Lung microvascular endothelial cell (primary cell): ENCODE measurements around the gene STAG1. TPM values are rescaled to one million over a fixed set of nuclear protein-coding genes. Genes with fewer than 3 reads are reported as not detected.
"Not testable (repeated sequence)": the region's sequence is repeated elsewhere in the genome, so short reads cannot be mapped to it uniquely, and the experiment has no call there.

Source experiments
- DNase-seq, 2 donors: peaks; one replicate each; pipeline versions ENCODE4 v3.0.0 to v3.0.0-alpha.2; 2010; ENCODE audit warnings: low read depth in 2 of 2
- total RNA-seq: library from RNA; depleted of rRNA; stranded (reverse); fragments of >200 nt; gene quantifications from 2 replicates; pipeline ENCODE4 v1.2.1, GENCODE V29; 2014

STAG1 gene
- total RNA-seq, 1 donor from 2014 or later = 25.4 TPM

GRCh38 chr3:136514533-136514932, 237.6 kb downstream of the STAG1 start:
- not testable (repeated sequence) for DNase-seq

DNA sequence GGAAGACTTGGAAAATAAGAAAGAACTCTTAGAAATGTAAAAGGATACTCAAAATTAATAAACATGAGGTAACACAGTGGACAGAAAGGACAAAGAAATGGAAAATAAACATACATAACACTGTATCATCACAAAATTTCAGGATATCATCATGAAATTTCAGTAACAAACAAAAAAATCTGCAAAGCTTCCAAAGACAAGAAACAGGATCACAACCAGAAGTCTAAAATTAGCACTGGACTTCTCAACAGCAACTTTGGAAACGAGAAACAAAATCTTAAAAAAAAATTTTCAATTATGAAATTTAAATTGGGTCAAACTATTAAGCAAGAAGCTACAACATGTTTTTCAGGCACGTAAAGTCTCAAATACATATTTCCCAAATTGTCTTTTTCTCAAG, 238.8 kb downstream of the STAG1 start:
- no peak for DNase-seq

- no peak for DNase-seq
Observed at GRCh38 chr3:136512381-136512780, 239.8 kb downstream of the STAG1 start.

GRCh38 chr3:136505676-136506075, 246.5 kb downstream of the STAG1 start:
- DNase-seq = no peak

DNA sequence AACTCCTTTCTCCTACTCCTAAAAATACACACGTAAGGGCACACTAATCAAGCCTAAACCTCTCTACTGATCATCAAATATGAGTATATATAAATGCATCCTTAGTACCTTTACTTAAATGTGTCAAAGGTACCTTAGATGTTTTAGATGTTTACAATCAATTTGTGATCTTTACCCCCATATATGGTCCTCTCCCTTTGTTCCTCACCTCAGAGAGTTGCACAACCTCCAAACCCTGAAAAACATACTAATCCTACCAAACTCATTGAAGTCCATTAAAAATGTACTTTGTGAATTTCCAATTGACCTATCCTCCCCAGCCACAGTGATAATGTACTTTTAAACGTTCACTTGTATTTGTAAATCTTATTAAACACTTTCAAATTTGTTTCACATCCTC, 249.1 kb downstream of the STAG1 start:
- DNase-seq = no peak

- no peak for DNase-seq
Observed at GRCh38 chr3:136498919-136499447, 253.2 kb downstream of the STAG1 start.

GRCh38 chr3:136495213-136495612, 257.0 kb downstream of the STAG1 start:
- DNase-seq = no peak

GRCh38 chr3:136490646-136491405, 261.4 kb downstream of the STAG1 start:
- no peak for DNase-seq

GRCh38 chr3:136485777-136486176, 266.4 kb downstream of the STAG1 start:
- DNase-seq = no peak

DNA sequence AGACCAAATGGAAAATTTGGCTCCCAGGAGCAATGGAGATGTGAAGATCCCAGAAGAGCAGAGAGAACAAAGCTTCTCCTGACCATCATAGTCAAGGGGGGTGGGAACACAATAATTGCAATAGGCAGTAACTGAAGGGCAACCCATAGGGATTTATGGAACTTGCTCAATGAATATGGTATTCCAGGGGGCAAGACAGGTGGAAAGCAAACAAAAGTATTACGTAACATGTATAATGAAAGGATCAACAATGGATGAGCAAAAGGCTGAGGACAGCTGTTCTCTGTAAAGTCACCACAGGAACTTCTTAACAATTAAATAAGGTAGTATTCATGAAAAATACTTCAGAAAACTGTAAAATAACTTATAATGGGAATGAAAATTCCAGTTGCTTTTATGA, 275.9 kb downstream of the STAG1 start:
- DNase-seq = no peak

DNA sequence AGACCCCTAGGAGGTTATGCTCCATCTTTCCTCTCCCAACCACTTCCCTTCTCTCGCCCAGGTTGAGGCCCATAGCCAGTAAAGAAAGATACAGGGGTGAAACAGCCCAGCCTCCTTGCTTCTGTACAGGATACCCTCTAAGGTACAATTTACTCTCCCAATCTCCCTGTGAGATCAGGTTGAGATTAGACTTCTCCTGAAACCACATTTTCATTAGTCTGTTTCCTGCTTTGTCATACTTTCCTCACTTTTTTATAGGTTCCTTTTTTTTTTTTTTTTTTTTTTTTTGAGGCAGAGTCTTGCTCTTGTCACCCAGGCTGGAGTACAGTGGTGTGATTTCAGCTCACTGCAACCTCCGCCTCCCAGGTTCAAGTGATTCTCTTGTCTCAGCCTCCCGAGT, 277.3 kb downstream of the STAG1 start:
- not testable (repeated sequence) for DNase-seq

GRCh38 chr3:136473716-136474326, 278.4 kb downstream of the STAG1 start:
- DNase-seq = no peak

GRCh38 chr3:136465296-136465695, 286.9 kb downstream of the STAG1 start:
- no peak for DNase-seq

- peak in 1 of 2 donors; percentile 4 for DNase-seq
Observed at GRCh38 chr3:136464502-136464901, 287.7 kb downstream of the STAG1 start.

DNA sequence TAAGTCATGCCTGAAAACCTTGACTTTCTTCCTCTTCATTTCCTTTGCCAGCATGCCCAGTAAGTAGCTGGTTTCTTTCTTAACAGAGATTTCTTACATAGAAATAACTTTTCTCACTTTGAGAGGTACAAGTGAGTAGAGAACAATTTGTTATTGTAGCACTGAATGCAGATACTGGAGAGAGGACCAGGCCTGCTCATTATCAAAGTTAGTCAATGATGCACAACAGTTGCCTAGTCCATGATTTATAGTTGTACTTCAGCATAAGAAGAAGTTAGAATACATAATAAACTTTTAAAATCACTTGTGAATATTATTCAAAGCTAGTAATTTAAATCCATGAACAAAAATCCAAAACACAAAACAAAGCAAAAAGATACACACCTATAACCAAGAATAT, 289.0 kb downstream of the STAG1 start:
- DNase-seq = no peak

- DNase-seq = no peak
Observed at GRCh38 chr3:136457793-136458192, 294.4 kb downstream of the STAG1 start.

- DNase-seq = no peak
Observed at GRCh38 chr3:136456196-136456595, 296.0 kb downstream of the STAG1 start.

DNA sequence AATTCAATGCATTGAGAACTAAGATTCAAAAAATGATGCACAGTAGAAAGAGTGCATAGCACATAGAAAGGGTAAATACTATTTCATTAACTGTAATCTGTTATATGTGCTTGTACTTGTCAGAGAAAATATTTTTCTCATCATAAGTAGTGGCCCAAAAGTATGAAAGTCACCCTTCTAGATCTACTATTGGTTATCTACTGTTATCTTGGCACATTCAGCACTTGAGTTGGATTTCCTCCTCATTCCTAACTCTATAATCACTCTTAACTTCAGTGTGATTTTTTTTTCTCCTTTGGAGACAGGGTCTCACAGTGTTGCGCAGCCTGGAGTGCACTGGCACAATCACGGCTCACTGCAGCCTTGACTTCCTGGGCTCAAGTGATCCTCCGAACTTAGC, 307.6 kb downstream of the STAG1 start:
- DNase-seq = no peak

DNA sequence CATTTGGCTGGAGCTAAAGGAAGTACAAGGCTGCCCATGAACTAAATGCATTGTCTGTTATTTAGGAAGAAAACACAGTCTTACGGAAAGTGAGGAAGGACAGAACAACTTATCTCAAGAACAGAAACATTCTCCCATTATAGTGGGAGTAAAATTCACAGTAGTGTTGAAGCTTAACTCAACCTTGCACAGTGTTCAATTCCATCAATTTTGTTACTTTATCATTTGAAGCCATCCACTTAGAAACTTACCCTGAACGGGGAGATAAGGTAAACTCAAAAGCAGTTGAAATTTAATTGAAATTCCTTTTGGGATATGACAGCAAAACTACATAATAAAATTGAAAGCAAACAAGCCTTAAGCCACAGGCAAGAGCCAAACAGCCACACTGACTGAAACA, 315.1 kb downstream of the STAG1 start:
- DNase-seq = no peak

GRCh38 chr3:136434429-136434828, 317.7 kb downstream of the STAG1 start:
- DNase-seq = no peak

DNA sequence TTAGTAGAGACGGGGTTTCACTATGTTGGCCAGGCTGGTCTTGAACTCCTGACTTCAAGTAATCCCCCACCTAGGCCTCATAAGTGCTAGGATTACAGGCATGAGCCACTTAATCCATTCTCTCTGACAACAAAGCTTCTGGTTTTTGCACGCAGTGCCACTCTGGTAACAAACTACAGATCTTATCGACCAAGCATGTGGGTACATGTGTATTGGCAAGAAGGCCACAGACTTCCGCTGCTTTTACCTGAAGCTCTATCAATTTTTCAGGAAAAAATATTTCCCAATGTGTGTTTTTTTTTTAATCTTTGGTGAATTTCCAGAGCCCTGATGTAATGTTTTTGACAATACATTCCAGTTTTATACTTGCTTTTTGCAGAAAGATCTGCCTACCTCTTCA, 319.5 kb downstream of the STAG1 start:
- no peak for DNase-seq

DNA sequence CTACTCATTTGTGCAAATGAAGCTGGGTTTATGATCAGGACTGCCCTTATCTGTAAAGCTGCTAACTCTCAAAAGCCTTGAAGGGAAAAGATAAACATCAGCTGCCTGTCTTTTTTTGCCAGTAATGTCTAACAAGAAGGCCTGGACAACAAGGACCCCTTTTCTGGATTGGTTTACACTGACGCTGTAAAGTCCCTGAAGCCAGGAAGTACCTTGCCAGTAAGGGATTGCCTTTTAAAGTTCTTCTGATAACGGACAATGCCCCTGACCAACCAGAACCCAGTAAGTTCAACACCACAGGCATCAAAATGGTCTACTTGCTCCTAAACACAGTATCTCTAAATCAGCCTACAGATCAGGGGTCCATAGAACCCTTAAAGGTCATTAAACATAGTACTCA, 324.0 kb downstream of the STAG1 start:
- DNase-seq = no peak

- no peak for DNase-seq
Observed at GRCh38 chr3:136427236-136427635, 324.9 kb downstream of the STAG1 start.
